ENCODE measurements around the gene ESR2. TPM values are rescaled to one million over a fixed set of nuclear protein-coding genes. Genes with fewer than 3 reads are reported as not detected.
"Not testable (repeated sequence)": the region's sequence is repeated elsewhere in the genome, so short reads cannot be mapped to it uniquely, and the experiment has no call there.

ESR2 gene
- total RNA-seq, 4 donors from 2014 or later: 0.27 to 1.0 (median 0.78) TPM; not detected in 1

DNA sequence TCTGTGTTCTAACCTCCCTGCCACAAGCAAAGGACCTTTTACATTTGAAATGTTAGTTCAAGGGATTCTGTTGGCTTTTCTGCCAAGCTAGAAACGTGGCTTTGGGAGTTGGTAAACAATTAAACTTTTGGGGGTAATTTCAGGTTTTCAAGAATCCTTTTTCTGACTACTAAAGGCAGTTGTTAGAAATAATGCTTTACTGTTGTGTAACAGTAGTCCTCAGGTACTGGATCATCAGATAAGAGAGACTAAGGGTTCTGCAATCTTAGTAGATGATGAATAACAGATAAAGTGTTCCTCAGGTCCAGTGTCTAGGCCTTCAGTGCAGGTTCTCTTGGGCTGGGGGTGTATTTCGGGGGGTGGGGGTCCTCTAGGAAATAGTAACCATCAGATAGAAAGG, 249.1 kb downstream of the ESR2 start:
- DNase-seq: no peak
- H3K4me1 ChIP-seq: peaks cover 0 to 8% of the 10 kb centered on the region in 2 donors
- no peaks in the 10 kb centered on the region for H3K9me3 ChIP-seq
- no peaks in the 10 kb centered on the region for H3K27me3 ChIP-seq
- TF ChIP-seq, protein P1, sequence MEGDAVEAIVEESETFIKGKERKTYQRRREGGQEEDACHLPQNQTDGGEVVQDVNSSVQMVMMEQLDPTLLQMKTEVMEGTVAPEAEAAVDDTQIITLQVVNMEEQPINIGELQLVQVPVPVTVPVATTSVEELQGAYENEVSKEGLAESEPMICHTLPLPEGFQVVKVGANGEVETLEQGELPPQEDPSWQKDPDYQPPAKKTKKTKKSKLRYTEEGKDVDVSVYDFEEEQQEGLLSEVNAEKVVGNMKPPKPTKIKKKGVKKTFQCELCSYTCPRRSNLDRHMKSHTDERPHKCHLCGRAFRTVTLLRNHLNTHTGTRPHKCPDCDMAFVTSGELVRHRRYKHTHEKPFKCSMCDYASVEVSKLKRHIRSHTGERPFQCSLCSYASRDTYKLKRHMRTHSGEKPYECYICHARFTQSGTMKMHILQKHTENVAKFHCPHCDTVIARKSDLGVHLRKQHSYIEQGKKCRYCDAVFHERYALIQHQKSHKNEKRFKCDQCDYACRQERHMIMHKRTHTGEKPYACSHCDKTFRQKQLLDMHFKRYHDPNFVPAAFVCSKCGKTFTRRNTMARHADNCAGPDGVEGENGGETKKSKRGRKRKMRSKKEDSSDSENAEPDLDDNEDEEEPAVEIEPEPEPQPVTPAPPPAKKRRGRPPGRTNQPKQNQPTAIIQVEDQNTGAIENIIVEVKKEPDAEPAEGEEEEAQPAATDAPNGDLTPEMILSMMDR (IDR thresholded peaks at IDR 0.05): no peak
- TF ChIP-seq POLR2A (IDR thresholded peaks at IDR 0.05): no peak
- H3K36me3 ChIP-seq: peaks cover 0 to 4% of the 10 kb centered on the region in 2 donors
- intact Hi-C loops (cut with DNase I): loop anchor here (10.0 kb wide), 1 partner anchor 60 kb away; no protein-coding TSS in a partner anchor
- no peak overlapping the region for H3K27ac ChIP-seq
- WGBS, 2 donors: 74 to 83% methylated on average over 2 of the region's 2 CpGs
- no peak overlapping the region for H3K4me3 ChIP-seq (replicated peaks in 1 of 3)

DNA sequence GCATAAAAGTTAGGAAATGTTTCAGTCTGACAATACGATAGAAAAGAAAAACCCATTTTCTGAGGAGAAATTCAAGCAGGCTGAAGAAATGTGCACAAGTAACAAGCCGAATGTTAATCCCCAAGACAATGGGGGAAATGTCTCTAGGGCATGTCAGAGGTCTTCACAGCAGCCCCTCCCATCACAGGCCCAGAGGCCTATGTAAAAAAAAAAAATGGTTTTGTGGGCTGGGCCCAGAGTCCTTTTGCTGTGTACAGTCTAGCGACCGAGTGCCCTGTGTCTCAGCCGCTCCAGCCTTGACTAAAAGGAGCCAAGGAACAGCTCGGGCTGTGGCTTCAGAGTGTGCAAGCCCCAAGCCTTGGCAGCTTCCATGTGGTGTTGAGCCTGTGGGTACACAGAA, 250.9 kb downstream of the ESR2 start:
- H3K4me3 ChIP-seq (replicated peaks in 1 of 3); H3K9me3 ChIP-seq; H3K27me3 ChIP-seq; DNase-seq; H3K36me3 ChIP-seq; H3K27ac ChIP-seq: not testable (repeated sequence)
- peaks cover 6 to 13% of the 10 kb centered on the region in 2 donors for H3K4me1 ChIP-seq
- 96 to 98% methylated on average over 6 of the region's 6 CpGs for WGBS, 2 donors
- intact Hi-C loops (cut with DNase I): loop anchor here (10.0 kb wide), 1 partner anchor 62 kb away; no protein-coding TSS in a partner anchor

DNA sequence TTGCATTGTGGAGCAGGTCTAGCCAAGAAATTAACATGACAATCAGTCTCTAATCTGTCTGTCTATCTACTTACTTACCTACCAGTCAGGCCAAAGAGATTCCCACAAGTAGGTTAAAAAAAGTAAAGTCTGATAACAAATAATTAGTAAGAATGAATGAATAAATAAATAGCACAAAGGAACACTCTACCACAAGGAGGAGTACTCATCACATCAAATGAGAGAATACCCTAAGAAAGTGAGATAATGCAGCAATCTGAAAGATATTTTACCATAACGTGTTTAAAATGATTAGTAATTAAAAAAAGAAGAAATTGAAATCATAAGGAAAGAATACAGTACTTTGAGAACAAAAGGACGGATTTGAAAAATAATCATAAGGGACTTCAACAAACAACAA, 254.1 kb downstream of the ESR2 start:
- peak overlapping the region in 1 of 3 donors; percentile 28 for H3K27ac ChIP-seq
- no peak for DNase-seq
- WGBS, 2 donors: 94 to 98% methylated on average over 2 of the region's 2 CpGs

DNA sequence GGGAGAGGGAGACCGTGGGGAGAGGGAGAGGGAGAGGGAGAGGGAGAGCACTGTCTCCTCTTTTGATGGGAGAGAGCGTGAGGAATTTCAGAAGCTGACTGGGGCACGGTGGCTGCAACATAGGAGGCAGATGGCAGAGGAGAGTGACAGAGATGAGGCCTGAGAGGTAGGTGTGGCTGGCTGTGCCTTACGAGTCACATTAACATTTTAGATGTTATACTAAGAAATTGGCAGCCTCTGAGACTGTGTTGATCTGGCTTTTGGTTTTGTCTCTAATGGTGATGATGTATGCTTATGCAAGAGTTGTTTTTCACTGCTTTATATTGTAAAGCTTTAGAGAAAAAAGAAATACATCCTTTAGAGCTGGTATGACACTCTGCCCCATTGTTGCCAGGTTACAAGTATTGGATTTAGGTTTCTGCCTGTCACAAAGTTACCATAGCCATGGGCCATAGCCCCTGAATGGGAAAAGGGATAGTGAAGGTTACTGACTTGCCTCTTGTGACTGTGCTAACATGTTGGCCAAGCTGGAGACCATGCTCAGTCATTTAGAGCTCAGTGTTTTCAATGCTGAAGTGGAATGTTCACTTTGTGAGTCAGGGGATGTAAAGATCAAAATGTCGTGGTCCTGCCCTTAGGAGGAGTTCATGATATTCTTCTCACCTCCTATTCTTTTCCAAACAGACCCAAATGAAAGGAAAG, 255.2 kb downstream of the ESR2 start:
- H3K36me3 ChIP-seq: no peaks in the 10 kb centered on the region
- TF ChIP-seq, protein P1 (IDR thresholded peaks at IDR 0.05): no peak
- no peak for TF ChIP-seq POLR2A (IDR thresholded peaks at IDR 0.05)
- intact Hi-C loops (cut with DNase I): no loop called here
- no peak for DNase-seq
- peak overlapping the region in 1 of 3 donors; percentile 63 for H3K27ac ChIP-seq
- H3K4me3 ChIP-seq (replicated peaks in 1 of 3): no peak overlapping the region
- H3K9me3 ChIP-seq: no peaks in the 10 kb centered on the region
- H3K4me1 ChIP-seq: peaks cover 29 to 33% of the 10 kb centered on the region in 2 donors
- no peaks in the 10 kb centered on the region for H3K27me3 ChIP-seq
- 88 to 95% methylated on average over 5 of the region's 5 CpGs for WGBS, 2 donors

More for the DNA sequence above, 254.1 kb downstream of the ESR2 start:
- Histone ChIP-seq H3K27me3 (no peaks in the 10 kb centered on the region), H3K4me1 (peaks cover 19 to 23% of the 10 kb centered on the region in 2 donors), H3K4me3 (replicated peaks in 1 of 3) (no peak overlapping the region), H3K9me3 (no peaks in the 10 kb centered on the region), H3K36me3 (no peaks in the 10 kb centered on the region)
- intact Hi-C loops (cut with DNase I): loop anchor here (10.0 kb wide), 1 partner anchor 65 kb away; no protein-coding TSS in a partner anchor
- TF ChIP-seq, protein P1 (IDR thresholded peaks at IDR 0.05): peak in 3 of 6 experiments; percentile 19 to 33 (median 32)
- no peak for TF ChIP-seq POLR2A (IDR thresholded peaks at IDR 0.05)

DNA sequence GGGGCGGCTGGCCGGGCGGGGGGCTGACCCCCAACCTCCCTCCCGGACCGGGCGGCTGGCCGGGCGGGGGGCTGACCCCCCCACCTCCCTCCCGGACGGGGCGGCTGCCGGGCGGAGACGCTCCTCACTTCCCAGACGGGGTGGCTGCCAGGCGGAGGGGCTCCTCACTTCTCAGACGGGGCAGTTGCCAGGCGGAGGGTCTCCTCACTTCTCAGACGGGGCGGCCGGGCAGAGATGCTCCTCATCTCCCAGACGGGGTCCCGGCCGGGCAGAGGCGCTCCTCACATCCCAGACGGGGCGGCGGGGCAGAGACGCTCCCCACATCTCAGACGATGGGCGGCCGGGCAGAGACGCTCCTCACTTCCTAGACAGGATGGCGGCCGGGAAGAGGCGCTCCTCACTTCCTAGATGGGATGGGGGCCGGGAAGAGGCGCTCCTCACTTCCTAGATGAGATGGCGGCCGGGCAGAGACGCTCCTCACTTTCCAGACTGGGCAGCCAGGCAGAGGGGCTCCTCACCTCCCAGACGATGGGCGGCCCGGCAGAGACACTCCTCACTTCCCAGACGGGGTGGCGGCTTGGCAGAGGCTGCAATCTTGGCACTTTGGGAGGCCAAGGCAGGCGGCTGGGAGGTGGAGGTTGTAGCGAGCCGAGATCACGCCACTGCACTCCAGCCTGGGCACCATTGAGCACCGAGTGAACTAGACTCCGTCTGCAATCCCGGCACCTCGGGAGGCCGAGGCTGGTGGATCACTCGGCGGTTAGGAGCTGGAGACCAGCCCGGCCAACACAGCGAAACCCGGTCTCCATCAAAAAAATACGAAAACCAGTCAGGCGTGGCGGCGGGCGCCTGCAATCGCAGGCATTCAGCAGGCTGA, 256.1 kb downstream of the ESR2 start:
- H3K36me3 ChIP-seq; DNase-seq; H3K27ac ChIP-seq; H3K9me3 ChIP-seq; H3K27me3 ChIP-seq; intact Hi-C loops (cut with DNase I); H3K4me3 ChIP-seq (replicated peaks in 1 of 3): not testable (repeated sequence)
- 98% methylated on average over 39 to 42 of the region's 66 CpGs for WGBS, 2 donors
- H3K4me1 ChIP-seq: peaks cover 33 to 35% of the 10 kb centered on the region in 2 donors
